Heart right ventricle (tissue), 16 donors: Measurements from ENCODE around the gene MORN3. TPM values are rescaled to one million over a fixed set of nuclear protein-coding genes. Genes with fewer than 3 reads are reported as not detected.

ENCODE experiments used
- ATAC-seq, 8 donors: fragments of 200-7000 bp; cut with Tn5 transposase; one replicate each; pipeline ENCODE4 v1.9.1; 2020; ENCODE audit warnings: mild to moderate bottlenecking in 8 of 8, moderate library complexity in 8 of 8, moderate number of reproducible peaks in 1 of 8
- DNase-seq, 2 donors: peaks; one replicate each; pipeline ENCODE4 v3.0.0-alpha.2; 2020
- H3K27ac ChIP-seq, 10 donors: fragments of 200-600 bp; sonication (generic) in 2 of 10; one replicate each; pipeline versions ENCODE4 v1.5.0 to v1.8.0; 2020 to 2022; ENCODE audit warnings: mild to moderate bottlenecking in 3 of 10
- H3K27me3 ChIP-seq, 7 donors: fragments of 200-600 bp; one replicate each; pipeline ENCODE4 v1.8.0; 2021 to 2022; ENCODE audit warnings: mild to moderate bottlenecking in 2 of 7
- H3K36me3 ChIP-seq, 9 donors: fragments of 200-600 bp; sonication (generic) in 1 of 9; one replicate each; pipeline versions ENCODE4 v1.5.0 to v1.8.0; 2020 to 2022; ENCODE audit warnings: mild to moderate bottlenecking in 2 of 9
- H3K4me1 ChIP-seq, 9 donors: fragments of 200-600 bp; sonication (generic) in 1 of 9; one replicate each; pipeline versions ENCODE4 v1.5.0 to v1.8.0; 2020 to 2022; ENCODE audit warnings: mild to moderate bottlenecking in 4 of 9
- H3K4me3 ChIP-seq, 10 donors: fragments of 200-600 bp; sonication (generic) in 2 of 10; one replicate each; pipeline versions ENCODE4 v1.5.0 to v1.8.0; 2020 to 2022; ENCODE audit warnings: mild to moderate bottlenecking in 7 of 10, moderate library complexity in 2 of 10
- H3K9me3 ChIP-seq, 11 donors: fragments of 200-600 bp in 10 of 11; sonication (generic) in 2 of 11; one replicate each; pipeline versions ENCODE4 v1.5.0 to v1.8.0; 2013 to 2022; ENCODE audit warnings: mild to moderate bottlenecking in 2 of 11, control low read depth in 1 of 11, moderate library complexity in 1 of 11
- WGBS, 2 donors: extraction: QIAGEN DNeasy Blood & Tissue Kit; methylation state at CpG; one replicate each; pipeline ENCODE4 v1.1.7; 2013; ENCODE audit warnings: inconsistent platforms in 1 of 2; 5-methylcytosine and 5-hydroxymethylcytosine counted together
- intact Hi-C, 10 donors: fragments of 100-400 bp; cut with DNase I; formaldehyde crosslinking; loops; one replicate each; pipeline versions ENCODE4 v1.11.1 to v1.14.2; 2022
- polyA plus RNA-seq, 2 donors: library from polyadenylated mRNA; stranded (reverse); fragments of 200-250 nt; gene quantifications; one replicate each; pipeline ENCODE4 v1.2.3, GENCODE V29; 2013
- total RNA-seq, 10 donors: library from RNA; stranded (reverse); fragmentation: NEBNext Ultra II Directional in 3 of 10; extraction: Animal tissue kit (Norgen Biotek cat#: 25700) in 3 of 10; gene quantifications; one replicate each; pipeline versions ENCODE4 v1.2.1 to v1.2.4, GENCODE V29; 2021 to 2023
- TF ChIP-seq, protein P1 (sequence below), 9 donors: fragments of 200-600 bp; sonication (generic) in 2 of 9; IDR thresholded peaks; one replicate each; pipeline versions ENCODE4 v1.5.0 to v1.8.0; 2021 to 2022; ENCODE audit warnings: antibody characterized with exemption in 9 of 9, mild to moderate bottlenecking in 5 of 9, moderate library complexity in 1 of 9
- donor health status: Arrhythmogenic right ventricular cardiomyopathy.
- donor health status: ischemic (EF 13 %, LVEDD 7.1; RV severe dilation, severe dysfunction).
- donor health status: healthy with polysubstance abuse.
- donor health status: DM: no; HTN: yes; CAD: no.
- donor health status: DM: no; HTN: no; CAD: no.
- donor health status: ischemic (EF 25% LVEDD 6.9; RV normal size, moderate dysfunction).
- donor health status: ischemic (EF 25% LVEDD 5.7; RV mildly dilated, moderate dysfunction).
- donor health status: healthy.
- donor health status: DM: yes; HTN: yes; CAD: no.
- donor health status: Ischemic cardiomyopathy.
- donor health status: ischemic (EF 35%, LVEDD 5.7; RV mildly dilated, moderate dysfunction).
- donor health status: nonischemic (EF 11% LVEDD 7.7; RV severe dilation, severe dysfunction).
- donor health status: DM: yes; HTN: yes; CAD: no.
- donor health status: PGD.
- donor health status: ischemic (EF 29% LVEDD 5.4; RV normal size, mild dysfunction).
- donor health status: nonischemic (EF 23%, LVEDD 6.1; RV moderate dilation, normal function).

The MORN3 gene
- total and polyA plus RNA-seq, 12 donors: 0.15 to 0.28 (median 0.18) TPM; not detected in 5

- DNase-seq: no peak
- H3K36me3 ChIP-seq: peaks cover 0 to 3% (median 0%) of the 10 kb centered on the region in 9 donors
- no peak for ATAC-seq
- 83 to 85% methylated on average over 5 of the region's 5 CpGs for WGBS, 2 donors
- TF ChIP-seq, protein P1, sequence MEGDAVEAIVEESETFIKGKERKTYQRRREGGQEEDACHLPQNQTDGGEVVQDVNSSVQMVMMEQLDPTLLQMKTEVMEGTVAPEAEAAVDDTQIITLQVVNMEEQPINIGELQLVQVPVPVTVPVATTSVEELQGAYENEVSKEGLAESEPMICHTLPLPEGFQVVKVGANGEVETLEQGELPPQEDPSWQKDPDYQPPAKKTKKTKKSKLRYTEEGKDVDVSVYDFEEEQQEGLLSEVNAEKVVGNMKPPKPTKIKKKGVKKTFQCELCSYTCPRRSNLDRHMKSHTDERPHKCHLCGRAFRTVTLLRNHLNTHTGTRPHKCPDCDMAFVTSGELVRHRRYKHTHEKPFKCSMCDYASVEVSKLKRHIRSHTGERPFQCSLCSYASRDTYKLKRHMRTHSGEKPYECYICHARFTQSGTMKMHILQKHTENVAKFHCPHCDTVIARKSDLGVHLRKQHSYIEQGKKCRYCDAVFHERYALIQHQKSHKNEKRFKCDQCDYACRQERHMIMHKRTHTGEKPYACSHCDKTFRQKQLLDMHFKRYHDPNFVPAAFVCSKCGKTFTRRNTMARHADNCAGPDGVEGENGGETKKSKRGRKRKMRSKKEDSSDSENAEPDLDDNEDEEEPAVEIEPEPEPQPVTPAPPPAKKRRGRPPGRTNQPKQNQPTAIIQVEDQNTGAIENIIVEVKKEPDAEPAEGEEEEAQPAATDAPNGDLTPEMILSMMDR (IDR thresholded peaks at IDR 0.05): no peak
- intact Hi-C loops: no loop called here
- no peaks in the 10 kb centered on the region for H3K27me3 ChIP-seq
- no peak overlapping the region for H3K4me3 ChIP-seq
- peaks cover 0 to 10% (median 0%) of the 10 kb centered on the region in 9 donors for H3K4me1 ChIP-seq
- H3K27ac ChIP-seq: no peak overlapping the region
- H3K9me3 ChIP-seq: no peaks in the 10 kb centered on the region
These were observed 20.1 kb downstream of the MORN3 start for GRCh38 chr12:121649322-121649721.

- WGBS, 2 donors: 93 to 95% methylated on average over 11 of the region's 11 CpGs
- no peak for DNase-seq
These were observed 20.9 kb downstream of the MORN3 start for GRCh38 chr12:121648458-121649028.

DNA sequence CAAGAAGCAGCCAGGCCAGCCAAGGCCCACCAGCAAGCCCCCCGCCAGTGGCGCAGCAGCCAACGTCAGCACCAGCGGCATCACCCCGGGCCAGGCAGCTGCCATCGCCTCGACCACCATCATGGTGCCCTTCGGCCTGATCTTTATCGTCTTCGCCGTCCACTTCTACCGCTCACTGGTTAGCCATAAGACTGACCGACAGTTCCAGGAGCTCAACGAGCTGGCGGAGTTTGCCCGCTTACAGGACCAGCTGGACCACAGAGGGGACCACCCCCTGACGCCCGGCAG lies 28.2 kb downstream of the MORN3 start:
- DNase-seq: no peak
- H3K27me3 ChIP-seq: no peaks in the 10 kb centered on the region
- no peaks in the 10 kb centered on the region for H3K9me3 ChIP-seq
- intact Hi-C loops: no loop called here
- ATAC-seq: no peak
- H3K4me3 ChIP-seq: no peak overlapping the region
- H3K27ac ChIP-seq: no peak overlapping the region
- H3K4me1 ChIP-seq: peaks cover 0 to 22% (median 0%) of the 10 kb centered on the region in 9 donors
- H3K36me3 ChIP-seq: peaks cover 0 to 35% (median 7%) of the 10 kb centered on the region in 9 donors
- WGBS, 2 donors: 95 to 97% methylated on average over 18 of the region's 18 CpGs
- TF ChIP-seq, protein P1 (IDR thresholded peaks at IDR 0.05): no peak

More at GRCh38 chr12:121648458-121649028, 20.9 kb downstream of the MORN3 start:
- H3K27me3 ChIP-seq: no peaks in the 10 kb centered on the region
- TF ChIP-seq, protein P1 (IDR thresholded peaks at IDR 0.05): no peak
- no peak overlapping the region for H3K4me3 ChIP-seq
- no peak overlapping the region for H3K27ac ChIP-seq
- intact Hi-C loops: no loop called here
- ATAC-seq: no peak
- peaks cover 0 to 3% (median 0%) of the 10 kb centered on the region in 9 donors for H3K36me3 ChIP-seq
- no peaks in the 10 kb centered on the region for H3K9me3 ChIP-seq
- H3K4me1 ChIP-seq: peaks cover 0 to 10% (median 0%) of the 10 kb centered on the region in 9 donors

DNA sequence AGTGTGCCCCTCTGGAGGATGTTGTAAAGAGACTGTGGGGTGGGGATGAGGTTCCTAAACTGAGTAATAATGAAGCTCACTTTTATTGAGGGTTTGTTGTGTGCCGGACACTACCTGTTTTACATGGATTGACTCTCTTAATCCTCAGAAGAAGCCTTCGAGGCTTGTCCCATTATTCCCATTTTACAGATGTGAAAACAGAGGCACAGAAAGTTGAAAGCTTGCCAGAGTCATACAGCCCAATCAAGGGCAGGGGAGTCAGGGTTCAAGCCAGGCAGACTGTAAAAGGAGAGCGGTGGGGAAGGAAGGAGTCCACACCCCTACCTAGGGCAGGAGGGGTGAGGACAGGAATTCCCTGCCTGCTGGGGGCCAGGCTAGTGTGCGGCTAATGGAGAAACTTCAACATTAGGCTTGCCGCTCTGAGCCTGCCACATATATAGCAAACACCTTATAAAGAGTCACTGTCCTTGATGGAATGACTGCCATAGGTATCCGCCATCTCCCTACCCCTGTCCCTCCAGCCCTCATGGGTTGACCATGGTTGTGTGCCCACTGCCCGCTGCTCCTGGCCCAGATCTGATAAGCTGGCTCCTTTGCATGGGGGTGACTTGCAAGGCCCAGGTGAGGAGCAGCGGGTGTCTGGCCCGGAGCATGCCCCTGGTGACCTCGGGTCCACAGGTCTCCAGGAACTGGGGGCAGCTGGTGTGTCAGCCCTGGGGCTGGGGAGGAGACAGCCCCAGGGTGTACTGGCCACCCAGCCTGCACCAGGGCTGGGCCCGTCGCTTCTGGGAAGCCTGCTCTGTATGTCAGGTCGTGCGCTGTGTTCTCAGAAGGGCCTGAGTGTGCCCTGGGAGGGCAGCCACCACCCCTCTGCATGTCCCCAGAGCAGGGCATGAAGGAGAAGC lies 30.9 kb downstream of the MORN3 start:
- TF ChIP-seq, protein P1 (IDR thresholded peaks at IDR 0.05): no peak
- 91 to 95% methylated on average over 14 of the region's 14 CpGs for WGBS, 2 donors
- H3K27ac ChIP-seq: no peak overlapping the region
- no peak for DNase-seq
- intact Hi-C loops: no loop called here
- no peaks in the 10 kb centered on the region for H3K27me3 ChIP-seq
- peaks cover 0 to 35% (median 7%) of the 10 kb centered on the region in 9 donors for H3K36me3 ChIP-seq
- H3K9me3 ChIP-seq: no peaks in the 10 kb centered on the region
- H3K4me3 ChIP-seq: no peak overlapping the region
- H3K4me1 ChIP-seq: peaks cover 0 to 23% (median 0%) of the 10 kb centered on the region in 9 donors
- no peak for ATAC-seq
